Upper lobe of left lung (tissue), 6 donors: ENCODE results near the gene GABRG3. TPM values are rescaled to one million over a fixed set of nuclear protein-coding genes. Genes with fewer than 3 reads are reported as not detected.

Source experiments
- ATAC-seq, 2 donors: fragments of 200-7000 bp; cut with Tn5 transposase; one replicate each; pipeline ENCODE4 v1.9.1; 2022; ENCODE audit warnings: mild to moderate bottlenecking in 2 of 2, moderate library complexity in 2 of 2; ENCODE audit not compliant: low FRiP score in 2 of 2
- DNase-seq, 2 donors: peaks; one replicate each; pipeline ENCODE4 v3.0.0-alpha.2; 2019 to 2020
- H3K27ac ChIP-seq, 4 donors: fragments of 200-600 bp; sonication (generic); one replicate each; pipeline ENCODE4 v1.5.1; 2016 to 2019
- H3K27me3 ChIP-seq, 4 donors: fragments of 200-600 bp; sonication (generic); one replicate each; pipeline ENCODE4 v1.5.1; 2017 to 2019
- H3K36me3 ChIP-seq, 4 donors: fragments of 200-600 bp; sonication (generic); one replicate each; pipeline ENCODE4 v1.5.1; 2016 to 2019
- H3K4me1 ChIP-seq, 4 donors: fragments of 200-600 bp; sonication (generic); one replicate each; pipeline ENCODE4 v1.5.1; 2018 to 2019
- H3K4me3 ChIP-seq, 4 donors: fragments of 200-600 bp; sonication (generic); one replicate each; pipeline ENCODE4 v1.5.1; 2017 to 2019; ENCODE audit warnings: mild to moderate bottlenecking in 2 of 4, moderate library complexity in 1 of 4
- H3K9me3 ChIP-seq, 4 donors: fragments of 200-600 bp; sonication (generic); one replicate each; pipeline ENCODE4 v1.5.1; 2018 to 2019
- CTCF ChIP-seq, 6 experiments: fragments of 450-650 bp in 4 of 6; fragments of 200-600 bp in 2 of 6; sonication (generic) in 2 of 6; IDR thresholded peaks; one replicate each; pipeline ENCODE4 v1.5.1; 2016 to 2019; ENCODE audit warnings: antibody characterized with exemption in 6 of 6
- EP300 ChIP-seq, 4 donors: sonication (generic); formaldehyde crosslinking; IDR thresholded peaks; one replicate each; pipeline ENCODE4 v1.5.1; 2017; ENCODE audit warnings: antibody characterized with exemption in 4 of 4, control low read depth in 2 of 4
- POLR2A ChIP-seq, 4 donors: fragments of 450-650 bp; IDR thresholded peaks; one replicate each; pipeline ENCODE4 v1.5.1; 2016 to 2017; ENCODE audit warnings: antibody characterized with exemption in 4 of 4, mild to moderate bottlenecking in 2 of 4
- POLR2AphosphoS5 ChIP-seq, 2 donors: sonication (generic); formaldehyde crosslinking; IDR thresholded peaks; one replicate each; pipeline ENCODE4 v1.5.1; 2017; ENCODE audit warnings: antibody characterized with exemption in 2 of 2
- WGBS, 2 donors: methylation state at CpG; one replicate each; pipeline ENCODE4 v1.1.5; 2017 to 2018; 5-methylcytosine and 5-hydroxymethylcytosine counted together
- total RNA-seq, 6 donors: library from RNA; depleted of rRNA in 4 of 6; stranded (reverse); fragments of >200 nt in 4 of 6; gene quantifications; one replicate each; pipeline versions ENCODE4 v1.1.0 to v1.2.1, GENCODE V29; 2016 to 2021
- donor health status: DM: no; HTN: no; CAD: no; lungs with moderate emphysema.
- donor health status: DM: no; HTN: yes; CAD: no; lungs with severe emphysema.

GABRG3 gene
- total RNA-seq, 6 donors from 2014 or later: not detected

- 51 to 70% methylated on average over 10 of the region's 10 CpGs for WGBS, 2 donors
- TF ChIP-seq CTCF (IDR thresholded peaks at IDR 0.05): no peak
- no peak for TF ChIP-seq POLR2A (IDR thresholded peaks at IDR 0.05)
- TF ChIP-seq POLR2AphosphoS5 (IDR thresholded peaks at IDR 0.05): no peak
- no peak for TF ChIP-seq EP300 (IDR thresholded peaks at IDR 0.05)
- DNase-seq (no peak), ATAC-seq (no peak)
- Histone ChIP-seq H3K9me3 (no peaks in the 10 kb centered on the region), H3K36me3 (no peaks in the 10 kb centered on the region), H3K4me1 (no peaks in the 10 kb centered on the region), H3K27ac (no peak overlapping the region), H3K4me3 (no peak overlapping the region), H3K27me3 (no peaks in the 10 kb centered on the region)
Measured at GRCh38 chr15:27464941-27465612, 494.1 kb downstream of the GABRG3 start.

- no peak for ATAC-seq
Measured at GRCh38 chr15:27466758-27467157, 495.8 kb downstream of the GABRG3 start.

GRCh38 chr15:27468151-27468591, 497.2 kb downstream of the GABRG3 start:
- no peaks in the 10 kb centered on the region for H3K4me1 ChIP-seq
- no peak for TF ChIP-seq POLR2AphosphoS5 (IDR thresholded peaks at IDR 0.05)
- no peak for TF ChIP-seq POLR2A (IDR thresholded peaks at IDR 0.05)
- TF ChIP-seq EP300 (IDR thresholded peaks at IDR 0.05): no peak
- no peak for TF ChIP-seq CTCF (IDR thresholded peaks at IDR 0.05)
- no peak overlapping the region for H3K4me3 ChIP-seq
- 44 to 50% methylated on average over 3 of the region's 3 CpGs for WGBS, 2 donors
- H3K27ac ChIP-seq: no peak overlapping the region
- no peaks in the 10 kb centered on the region for H3K27me3 ChIP-seq
- DNase-seq: no peak
- no peak for ATAC-seq
- H3K9me3 ChIP-seq: no peaks in the 10 kb centered on the region
- H3K36me3 ChIP-seq: no peaks in the 10 kb centered on the region

More at GRCh38 chr15:27466758-27467157, 495.8 kb downstream of the GABRG3 start:
- no peaks in the 10 kb centered on the region for H3K27me3 ChIP-seq
- 74 to 81% methylated on average over 2 of the region's 2 CpGs for WGBS, 2 donors
- no peak for DNase-seq
- no peaks in the 10 kb centered on the region for H3K36me3 ChIP-seq
- no peaks in the 10 kb centered on the region for H3K9me3 ChIP-seq
- no peak overlapping the region for H3K4me3 ChIP-seq
- H3K27ac ChIP-seq: no peak overlapping the region
- TF ChIP-seq POLR2AphosphoS5 (IDR thresholded peaks at IDR 0.05) (no peak), EP300 (IDR thresholded peaks at IDR 0.05) (no peak), POLR2A (IDR thresholded peaks at IDR 0.05) (no peak), CTCF (IDR thresholded peaks at IDR 0.05) (no peak)
- no peaks in the 10 kb centered on the region for H3K4me1 ChIP-seq

GRCh38 chr15:27473845-27474244, 502.9 kb downstream of the GABRG3 start:
- no peak overlapping the region for H3K27ac ChIP-seq
- DNase-seq (no peak), ATAC-seq (no peak)
- no peaks in the 10 kb centered on the region for H3K27me3 ChIP-seq
- TF ChIP-seq EP300 (IDR thresholded peaks at IDR 0.05) (no peak), POLR2AphosphoS5 (IDR thresholded peaks at IDR 0.05) (no peak), POLR2A (IDR thresholded peaks at IDR 0.05) (no peak), CTCF (IDR thresholded peaks at IDR 0.05) (no peak)
- no peaks in the 10 kb centered on the region for H3K36me3 ChIP-seq
- no peaks in the 10 kb centered on the region for H3K4me1 ChIP-seq
- H3K4me3 ChIP-seq: no peak overlapping the region
- 71 to 89% methylated on average over 1 of the region's 1 CpG for WGBS, 2 donors
- H3K9me3 ChIP-seq: no peaks in the 10 kb centered on the region

GRCh38 chr15:27475395-27475794, 504.4 kb downstream of the GABRG3 start:
- DNase-seq (no peak), ATAC-seq (no peak)
- no peaks in the 10 kb centered on the region for H3K9me3 ChIP-seq
- TF ChIP-seq CTCF (IDR thresholded peaks at IDR 0.05) (no peak), POLR2A (IDR thresholded peaks at IDR 0.05) (no peak), EP300 (IDR thresholded peaks at IDR 0.05) (no peak), POLR2AphosphoS5 (IDR thresholded peaks at IDR 0.05) (no peak)
- WGBS, 2 donors: 96 to 97% methylated on average over 4 of the region's 4 CpGs
- no peaks in the 10 kb centered on the region for H3K36me3 ChIP-seq
- no peak overlapping the region for H3K4me3 ChIP-seq
- H3K27me3 ChIP-seq: no peaks in the 10 kb centered on the region
- H3K27ac ChIP-seq: no peak overlapping the region
- no peaks in the 10 kb centered on the region for H3K4me1 ChIP-seq
